Large intestine (tissue), 3 donors: Measurements from ENCODE around the gene DNAJC5. TPM values are rescaled to one million over a fixed set of nuclear protein-coding genes. Genes with fewer than 3 reads are reported as not detected.
"Not testable (repeated sequence)": the region's sequence is repeated elsewhere in the genome, so short reads cannot be mapped to it uniquely, and the experiment has no call there.

ENCODE experiments used
- DNase-seq, 2 donors: peaks; one replicate each; pipeline versions ENCODE4 v3.0.0 to v3.0.0-alpha.2; 2013
- H3K27ac ChIP-seq: one replicate; pipeline ENCODE4 v1.5.1; 2013; ENCODE audit warnings: low read length
- H3K27me3 ChIP-seq: 2 replicates; pipeline ENCODE4 v1.6.1; 2013; ENCODE audit warnings: low read length; ENCODE audit not compliant: control insufficient read depth, insufficient read depth
- H3K36me3 ChIP-seq: 2 replicates; pipeline ENCODE4 v1.6.1; 2013; ENCODE audit warnings: low read length; ENCODE audit not compliant: control insufficient read depth, insufficient read depth
- H3K4me1 ChIP-seq: one replicate; pipeline ENCODE4 v1.6.1; 2013; ENCODE audit warnings: low read length; ENCODE audit not compliant: control insufficient read depth, insufficient read depth
- H3K4me3 ChIP-seq: one replicate; pipeline ENCODE4 v1.5.1; 2013; ENCODE audit warnings: low read length
- H3K9me3 ChIP-seq: one replicate; pipeline ENCODE4 v1.6.1; 2013; ENCODE audit warnings: mild to moderate bottlenecking, low read depth, low read length, moderate library complexity; ENCODE audit not compliant: control insufficient read depth
- WGBS: methylation state at CpG from one replicate; pipeline ENCODE4 v1.1.5; 2013; ENCODE audit warnings: low lambda C conversion rate; ENCODE audit not compliant: insufficient coverage; 5-methylcytosine and 5-hydroxymethylcytosine counted together
- polyA plus RNA-seq: library from polyadenylated mRNA; unstranded; fragments of 120-200 nt; gene quantifications from one replicate; pipeline ENCODE4 v1.2.1, GENCODE V29; 2013

DNAJC5 gene
- polyA plus RNA-seq, 1 donor: 21.9 TPM

GRCh38 chr20:63853733-63854068, 41.2 kb upstream of the DNAJC5 start:
- not testable (repeated sequence) for DNase-seq, H3K9me3 ChIP-seq, H3K36me3 ChIP-seq, H3K4me3 ChIP-seq
- no CpG with 5 or more reads among the region's 4 CpGs for WGBS
- peak overlapping the region; percentile 29 for H3K27ac ChIP-seq
- peaks cover 51% of the 10 kb centered on the region for H3K27me3 ChIP-seq
- H3K4me1 ChIP-seq: peaks cover 38% of the 10 kb centered on the region

- peaks cover 51% of the 10 kb centered on the region for H3K27me3 ChIP-seq
- H3K27ac ChIP-seq: peak overlapping the region; percentile 33
- H3K36me3 ChIP-seq: no peaks in the 10 kb centered on the region
- no peak for DNase-seq
- H3K4me3 ChIP-seq: no peak overlapping the region
- no CpG with 5 or more reads among the region's 17 CpGs for WGBS
- H3K4me1 ChIP-seq: peaks cover 43% of the 10 kb centered on the region
- peaks cover 5% of the 10 kb centered on the region for H3K9me3 ChIP-seq
These were observed 40.7 kb upstream of the DNAJC5 start for GRCh38 chr20:63854069-63854765.

GRCh38 chr20:63854766-63855362, 40.1 kb upstream of the DNAJC5 start:
- Histone ChIP-seq H3K9me3 (peaks cover 5% of the 10 kb centered on the region), H3K4me3 (no peak overlapping the region), H3K27me3 (peaks cover 51% of the 10 kb centered on the region), H3K36me3 (no peaks in the 10 kb centered on the region), H3K4me1 (peaks cover 47% of the 10 kb centered on the region), H3K27ac (no peak overlapping the region)
- no peak for DNase-seq
- WGBS: no CpG with 5 or more reads among the region's 26 CpGs

GRCh38 chr20:63855363-63856097, 39.4 kb upstream of the DNAJC5 start:
- peaks cover 5% of the 10 kb centered on the region for H3K9me3 ChIP-seq
- no CpG with 5 or more reads among the region's 36 CpGs for WGBS
- peaks cover 51% of the 10 kb centered on the region for H3K27me3 ChIP-seq
- H3K4me1 ChIP-seq: peaks cover 47% of the 10 kb centered on the region
- H3K4me3 ChIP-seq: no peak overlapping the region
- no peaks in the 10 kb centered on the region for H3K36me3 ChIP-seq
- DNase-seq: no peak
- no peak overlapping the region for H3K27ac ChIP-seq

GRCh38 chr20:63856098-63856511, 38.8 kb upstream of the DNAJC5 start:
- peaks cover 50% of the 10 kb centered on the region for H3K27me3 ChIP-seq
- H3K27ac ChIP-seq: no peak overlapping the region
- peaks cover 5% of the 10 kb centered on the region for H3K9me3 ChIP-seq
- H3K36me3 ChIP-seq: no peaks in the 10 kb centered on the region
- WGBS: no CpG with 5 or more reads among the region's 22 CpGs
- H3K4me1 ChIP-seq: peaks cover 47% of the 10 kb centered on the region
- H3K4me3 ChIP-seq: no peak overlapping the region
- no peak for DNase-seq

GRCh38 chr20:63857764-63858392, 37.0 kb upstream of the DNAJC5 start:
- Histone ChIP-seq H3K27me3 (peaks cover 46% of the 10 kb centered on the region), H3K36me3 (peaks cover 5% of the 10 kb centered on the region), H3K4me3 (no peak overlapping the region), H3K9me3 (peaks cover 12% of the 10 kb centered on the region), H3K4me1 (peaks cover 47% of the 10 kb centered on the region), H3K27ac (peak overlapping the region; percentile 68)
- DNase-seq: peak; percentile 43
- no CpG with 5 or more reads among the region's 14 CpGs for WGBS

GRCh38 chr20:63858393-63859165, 36.3 kb upstream of the DNAJC5 start:
- Histone ChIP-seq H3K9me3 (peaks cover 12% of the 10 kb centered on the region), H3K27ac (peak overlapping the region; percentile 68), H3K36me3 (peaks cover 5% of the 10 kb centered on the region), H3K4me1 (peaks cover 53% of the 10 kb centered on the region), H3K27me3 (peaks cover 43% of the 10 kb centered on the region), H3K4me3 (no peak overlapping the region)
- WGBS: no CpG with 5 or more reads among the region's 12 CpGs
- DNase-seq: peak; percentile 37 to 54

- H3K27me3 ChIP-seq: peaks cover 36% of the 10 kb centered on the region
- no peak overlapping the region for H3K4me3 ChIP-seq
- peaks cover 9% of the 10 kb centered on the region for H3K9me3 ChIP-seq
- H3K27ac ChIP-seq: no peak overlapping the region
- no peak for DNase-seq
- no CpG with 5 or more reads among the region's 7 CpGs for WGBS
- H3K36me3 ChIP-seq: peaks cover 5% of the 10 kb centered on the region
- peaks cover 52% of the 10 kb centered on the region for H3K4me1 ChIP-seq
These were observed 35.7 kb upstream of the DNAJC5 start for GRCh38 chr20:63859166-63859699.

- Histone ChIP-seq H3K36me3 (peaks cover 5% of the 10 kb centered on the region), H3K4me3 (no peak overlapping the region), H3K4me1 (peaks cover 40% of the 10 kb centered on the region), H3K27ac (no peak overlapping the region), H3K9me3 (peaks cover 8% of the 10 kb centered on the region), H3K27me3 (peaks cover 24% of the 10 kb centered on the region)
- DNase-seq: no peak
- whole genome bisulfite sequencing: 17% methylated on average over 1 of the region's 17 CpGs
These were observed 34.4 kb upstream of the DNAJC5 start for GRCh38 chr20:63860325-63861051.
